ENCODE results near the gene ARID1B. TPM values are rescaled to one million over a fixed set of nuclear protein-coding genes. Genes with fewer than 3 reads are reported as not detected.

The ARID1B gene
- total RNA-seq, 1 donor from 2014 or later: 47.3 TPM

DNA sequence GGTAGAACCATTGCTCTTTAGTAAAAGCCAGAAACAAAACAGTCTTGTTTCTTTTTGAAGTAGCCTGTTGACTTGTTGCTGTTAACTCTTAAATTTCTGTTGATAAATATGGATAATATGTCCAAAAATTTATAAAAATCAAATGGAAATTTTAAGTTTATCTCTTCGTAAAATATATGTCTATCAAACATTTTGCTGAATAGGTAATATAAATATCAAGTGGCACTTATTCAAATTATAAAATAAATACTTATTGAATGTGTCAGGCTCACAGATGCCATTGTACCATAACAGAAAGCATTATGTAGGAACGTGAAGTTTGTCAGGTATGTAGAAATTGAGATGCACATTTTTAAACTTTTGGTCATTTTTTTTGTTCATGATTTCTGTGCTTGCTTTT, 216.5 kb downstream of the ARID1B start:
- Histone ChIP-seq H3K36me3 (ENCODE audit: control insufficient read depth, insufficient read depth, low read length) (no peaks in the 10 kb centered on the region), H3K4me3 (ENCODE audit: low read depth, low read length) (no peak overlapping the region), H3K27me3 (ENCODE audit: control insufficient read depth, insufficient read depth, low read length) (no peaks in the 10 kb centered on the region)
- TF ChIP-seq, protein P1, sequence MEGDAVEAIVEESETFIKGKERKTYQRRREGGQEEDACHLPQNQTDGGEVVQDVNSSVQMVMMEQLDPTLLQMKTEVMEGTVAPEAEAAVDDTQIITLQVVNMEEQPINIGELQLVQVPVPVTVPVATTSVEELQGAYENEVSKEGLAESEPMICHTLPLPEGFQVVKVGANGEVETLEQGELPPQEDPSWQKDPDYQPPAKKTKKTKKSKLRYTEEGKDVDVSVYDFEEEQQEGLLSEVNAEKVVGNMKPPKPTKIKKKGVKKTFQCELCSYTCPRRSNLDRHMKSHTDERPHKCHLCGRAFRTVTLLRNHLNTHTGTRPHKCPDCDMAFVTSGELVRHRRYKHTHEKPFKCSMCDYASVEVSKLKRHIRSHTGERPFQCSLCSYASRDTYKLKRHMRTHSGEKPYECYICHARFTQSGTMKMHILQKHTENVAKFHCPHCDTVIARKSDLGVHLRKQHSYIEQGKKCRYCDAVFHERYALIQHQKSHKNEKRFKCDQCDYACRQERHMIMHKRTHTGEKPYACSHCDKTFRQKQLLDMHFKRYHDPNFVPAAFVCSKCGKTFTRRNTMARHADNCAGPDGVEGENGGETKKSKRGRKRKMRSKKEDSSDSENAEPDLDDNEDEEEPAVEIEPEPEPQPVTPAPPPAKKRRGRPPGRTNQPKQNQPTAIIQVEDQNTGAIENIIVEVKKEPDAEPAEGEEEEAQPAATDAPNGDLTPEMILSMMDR (IDR thresholded peaks at IDR 0.05; ENCODE audit: insufficient read depth, low read length, poor library complexity, severe bottlenecking): no peak
- no peak for DNase-seq (ENCODE audit: low read depth)

DNA sequence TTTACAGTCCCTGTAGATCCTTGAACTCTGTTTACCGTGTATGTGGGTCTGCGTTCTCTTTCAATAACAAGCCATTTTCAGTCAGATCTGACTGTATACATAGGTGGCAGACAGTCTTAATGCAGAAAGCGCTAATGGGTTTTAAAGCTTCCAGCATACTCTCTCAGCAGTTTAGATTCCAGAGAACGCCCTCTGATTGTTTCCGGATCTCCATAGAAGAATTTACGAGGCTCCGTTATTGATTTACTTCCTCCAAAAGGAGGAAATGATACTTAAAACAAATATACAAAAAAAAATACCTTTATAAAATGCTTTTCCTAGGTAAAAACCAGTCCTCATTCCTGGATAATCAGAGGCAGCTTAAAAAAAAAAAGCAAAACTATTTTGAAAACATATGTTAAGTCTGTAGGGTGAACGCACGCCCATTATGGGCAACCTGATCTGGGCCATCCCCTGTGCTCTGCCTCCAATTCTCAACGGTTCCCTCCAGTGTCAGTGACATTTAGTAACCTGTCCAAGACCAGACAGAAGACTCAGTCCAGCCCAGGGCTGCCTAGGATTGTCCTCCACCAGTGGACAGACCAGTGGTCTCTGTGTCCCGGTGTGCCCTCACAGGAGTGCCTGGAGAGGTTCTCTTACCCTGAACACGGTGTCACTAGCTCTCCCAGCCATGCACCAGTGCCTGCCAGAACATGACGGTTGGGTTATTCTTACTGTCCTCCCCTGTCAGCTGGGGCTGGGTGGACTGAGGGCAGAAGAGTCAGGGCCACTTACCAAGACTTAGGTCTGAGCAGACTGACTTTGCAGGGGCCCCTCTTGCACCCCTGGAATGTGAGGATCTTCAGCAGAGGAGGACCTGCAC, 217.3 kb downstream of the ARID1B start:
- H3K36me3 ChIP-seq (ENCODE audit: control insufficient read depth, insufficient read depth, low read length): no peaks in the 10 kb centered on the region
- TF ChIP-seq, protein P1 (IDR thresholded peaks at IDR 0.05; ENCODE audit: insufficient read depth, low read length, poor library complexity, severe bottlenecking): no peak
- H3K27me3 ChIP-seq (ENCODE audit: control insufficient read depth, insufficient read depth, low read length): no peaks in the 10 kb centered on the region
- DNase-seq (ENCODE audit: low read depth): no peak
- H3K4me3 ChIP-seq (ENCODE audit: low read depth, low read length): no peak overlapping the region

DNA sequence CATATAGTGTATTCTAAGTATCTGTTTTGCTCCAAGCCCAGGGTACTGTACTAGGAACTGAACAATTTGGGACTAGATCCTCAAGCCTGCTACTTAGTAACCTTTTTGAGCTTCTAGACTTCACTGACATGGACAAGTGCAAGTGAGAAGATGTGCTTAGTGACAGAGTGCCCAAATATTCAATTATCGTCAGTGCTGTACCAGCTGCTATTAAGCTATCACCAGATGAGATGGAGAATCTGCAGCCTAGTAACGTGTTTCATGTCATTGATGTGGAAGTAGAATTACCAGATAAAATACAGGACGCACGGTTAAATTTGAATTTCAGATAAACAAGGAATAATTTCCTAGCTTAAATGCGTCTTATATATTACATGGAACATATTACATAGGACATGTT, 218.3 kb downstream of the ARID1B start:
- no peaks in the 10 kb centered on the region for H3K36me3 ChIP-seq (ENCODE audit: control insufficient read depth, insufficient read depth, low read length)
- TF ChIP-seq, protein P1 (IDR thresholded peaks at IDR 0.05; ENCODE audit: insufficient read depth, low read length, poor library complexity, severe bottlenecking): no peak

DNA sequence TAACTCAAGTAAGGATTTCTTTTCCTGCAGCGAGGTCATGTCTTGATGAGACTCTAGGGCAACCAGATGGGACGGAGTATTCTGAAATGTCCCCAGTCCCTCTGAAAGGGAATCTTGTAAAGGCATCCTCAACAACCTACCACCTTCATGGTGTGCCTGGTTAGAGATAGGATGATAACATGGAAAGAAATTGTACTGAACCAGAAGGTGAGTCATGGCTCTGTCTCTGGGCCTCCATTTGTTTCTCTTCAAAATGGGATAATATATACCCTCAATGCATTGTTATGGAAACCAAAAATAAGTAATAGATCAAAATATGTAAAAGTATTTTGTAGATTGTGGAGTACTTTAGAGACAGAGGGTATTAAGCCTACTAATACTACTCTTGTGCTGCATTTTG, 219.1 kb downstream of the ARID1B start:
- H3K36me3 ChIP-seq (ENCODE audit: control insufficient read depth, insufficient read depth, low read length): no peaks in the 10 kb centered on the region

More for the DNA sequence above, 218.3 kb downstream of the ARID1B start:
- Histone ChIP-seq H3K27me3 (ENCODE audit: control insufficient read depth, insufficient read depth, low read length) (no peaks in the 10 kb centered on the region), H3K4me3 (ENCODE audit: low read depth, low read length) (no peak overlapping the region)
- DNase-seq (ENCODE audit: low read depth): no peak

DNA sequence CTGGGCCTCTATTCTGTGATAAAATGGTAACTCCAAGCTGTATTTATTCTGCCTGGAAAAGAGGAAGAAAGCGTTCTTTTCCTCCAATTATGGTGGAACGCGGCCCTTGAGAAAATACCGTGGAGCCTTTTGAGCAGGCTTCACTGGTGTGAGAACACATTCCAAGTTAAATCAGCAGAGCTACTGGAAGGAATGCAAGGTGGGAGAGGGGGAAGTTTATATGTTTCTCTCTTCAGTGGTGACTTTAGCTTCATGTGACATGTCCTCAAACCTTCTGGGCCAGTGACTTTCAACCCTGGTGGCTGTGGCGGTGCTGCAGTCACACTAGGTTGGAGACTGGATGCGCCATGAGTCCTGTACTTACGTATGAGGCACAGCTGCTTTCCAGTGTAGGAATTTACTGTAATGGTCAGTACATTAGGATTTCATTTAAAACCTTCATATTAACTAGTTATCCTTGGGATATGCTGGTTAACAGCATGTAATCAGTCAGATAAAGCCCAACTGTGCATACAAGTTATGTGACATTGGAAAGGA, 221.7 kb downstream of the ARID1B start:
- no peak for DNase-seq (ENCODE audit: low read depth)
- no peak overlapping the region for H3K4me3 ChIP-seq (ENCODE audit: low read depth, low read length)
- TF ChIP-seq, protein P1 (IDR thresholded peaks at IDR 0.05; ENCODE audit: insufficient read depth, low read length, poor library complexity, severe bottlenecking): no peak
- no peaks in the 10 kb centered on the region for H3K36me3 ChIP-seq (ENCODE audit: control insufficient read depth, insufficient read depth, low read length)
- no peaks in the 10 kb centered on the region for H3K27me3 ChIP-seq (ENCODE audit: control insufficient read depth, insufficient read depth, low read length)

More for the DNA sequence above, 219.1 kb downstream of the ARID1B start:
- Histone ChIP-seq H3K27me3 (ENCODE audit: control insufficient read depth, insufficient read depth, low read length) (no peaks in the 10 kb centered on the region), H3K4me3 (ENCODE audit: low read depth, low read length) (no peak overlapping the region)
- TF ChIP-seq, protein P1 (IDR thresholded peaks at IDR 0.05; ENCODE audit: insufficient read depth, low read length, poor library complexity, severe bottlenecking): no peak
- DNase-seq (ENCODE audit: low read depth): no peak
